GM18499 (cell line): Measurements from ENCODE around the gene EXD1.
"Not testable (repeated sequence)": the region's sequence is repeated elsewhere in the genome, so short reads cannot be mapped to it uniquely, and the experiment has no call there.

ENCODE experiments used
- ATAC-seq: cut with Tn5 transposase; IDR thresholded peaks from one replicate; pipeline ENCODE4 v1.9.1; 2021; ENCODE audit warnings: moderate number of reproducible peaks; ENCODE audit not compliant: insufficient read depth, unreplicated experiment

EXD1 gene, protein sequence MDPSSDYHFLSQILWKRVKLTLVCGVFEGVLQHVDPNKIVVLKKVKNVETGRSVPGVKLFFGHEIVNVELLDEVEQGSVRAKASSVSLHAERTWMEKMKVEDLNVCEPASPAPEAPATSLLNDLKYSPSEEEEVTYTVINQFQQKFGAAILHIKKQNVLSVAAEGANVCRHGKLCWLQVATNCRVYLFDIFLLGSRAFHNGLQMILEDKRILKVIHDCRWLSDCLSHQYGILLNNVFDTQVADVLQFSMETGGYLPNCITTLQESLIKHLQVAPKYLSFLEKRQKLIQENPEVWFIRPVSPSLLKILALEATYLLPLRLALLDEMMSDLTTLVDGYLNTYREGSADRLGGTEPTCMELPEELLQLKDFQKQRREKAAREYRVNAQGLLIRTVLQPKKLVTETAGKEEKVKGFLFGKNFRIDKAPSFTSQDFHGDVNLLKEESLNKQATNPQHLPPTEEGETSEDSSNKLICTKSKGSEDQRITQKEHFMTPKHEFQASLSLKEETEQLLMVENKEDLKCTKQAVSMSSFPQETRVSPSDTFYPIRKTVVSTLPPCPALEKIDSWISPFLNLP

GRCh38 chr15:41230650-41231421 is at the start of gene EXD1, which contains the start of gene CHP1:
EXD1 (minus strand) TSS chr15:41230757; CDS start chr15:41226575, 4,182 bp downstream.
CHP1 (plus strand) TSS chr15:41231268; CDS start chr15:41231383, 115 bp downstream.
- ATAC-seq: no peak

- ATAC-seq: no peak
These were observed 49.2 kb upstream of the EXD1 start for GRCh38 chr15:41279535-41280283.

DNA sequence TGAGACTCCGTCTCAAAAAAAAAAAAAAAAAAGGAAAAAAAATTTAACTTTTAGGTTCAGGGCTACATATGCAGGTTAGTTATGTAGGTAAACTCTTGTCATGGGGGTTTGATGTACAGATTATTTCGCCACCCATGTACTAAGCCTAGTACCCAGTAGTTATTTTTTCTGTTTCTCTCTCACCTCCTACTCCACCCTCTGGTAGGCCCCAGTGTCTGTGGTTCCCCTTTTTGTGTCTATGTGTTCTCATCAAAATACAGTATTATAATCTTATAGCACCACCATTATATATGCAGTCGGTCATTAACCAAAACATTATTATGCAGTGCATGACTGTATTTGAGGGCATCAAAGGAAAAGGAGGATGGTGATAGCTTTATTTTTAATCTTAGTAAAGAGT is 47.8 kb upstream of the EXD1 start:
- no peak for ATAC-seq

- ATAC-seq: no peak
These were observed 46.3 kb upstream of the EXD1 start for GRCh38 chr15:41276831-41277230.

DNA sequence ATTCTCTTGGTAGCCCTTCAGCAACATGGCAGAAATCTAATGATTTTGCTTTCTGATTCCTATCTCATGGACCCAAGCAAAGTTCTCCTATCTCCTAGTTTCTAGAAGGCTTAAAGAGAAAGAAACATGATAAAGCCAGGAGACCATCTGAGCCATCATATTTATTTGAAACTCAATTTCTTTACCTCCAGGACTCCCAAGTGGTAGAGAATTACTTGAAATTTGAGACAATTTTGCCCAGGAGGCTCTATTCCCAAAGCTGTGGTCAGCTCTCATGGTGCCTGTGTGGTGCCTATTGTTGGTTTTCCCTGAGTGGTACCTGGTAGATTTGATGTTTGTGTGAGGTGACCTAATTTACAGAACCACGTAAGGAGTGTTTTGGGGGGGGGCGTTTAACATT is 39.3 kb upstream of the EXD1 start:
- ATAC-seq: no peak

DNA sequence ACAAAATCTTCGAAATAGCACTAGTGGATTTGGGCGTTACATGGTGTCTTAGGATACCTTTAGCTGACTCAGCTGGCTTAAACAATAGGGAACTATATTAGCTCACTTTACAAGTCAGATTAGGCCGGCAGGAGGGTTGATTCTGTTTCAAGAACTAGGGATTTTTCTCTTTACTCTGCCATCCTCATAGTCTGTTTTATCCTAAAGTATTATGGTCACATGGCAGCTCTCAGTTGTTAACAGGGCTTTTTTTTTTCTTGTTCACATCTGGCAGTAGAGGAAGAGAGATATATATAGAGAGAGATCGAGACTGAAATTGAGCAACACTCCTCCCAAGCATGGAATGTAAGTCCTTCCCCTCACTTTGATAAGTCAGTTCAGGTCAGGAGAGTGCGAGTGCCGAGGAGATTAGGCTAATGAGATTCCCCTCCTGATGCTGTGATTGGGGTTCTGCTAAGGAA is 33.4 kb upstream of the EXD1 start:
- no peak for ATAC-seq

DNA sequence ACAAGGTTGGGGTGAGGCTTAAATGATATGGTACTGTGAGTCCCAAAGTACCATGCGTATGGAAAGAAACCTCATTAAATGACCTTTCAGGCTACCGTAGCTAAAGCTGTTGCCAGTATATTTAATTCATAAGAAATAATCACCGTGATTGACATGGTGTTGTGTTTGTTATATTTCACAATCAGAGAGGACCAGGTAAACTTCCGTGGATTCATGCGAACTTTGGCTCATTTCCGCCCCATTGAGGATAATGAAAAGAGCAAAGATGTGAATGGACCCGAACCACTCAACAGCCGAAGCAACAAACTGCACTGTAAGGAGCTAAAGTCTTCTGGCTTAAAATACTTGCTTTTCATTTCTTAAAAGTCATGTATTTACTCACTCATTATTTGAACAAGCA is 32.0 kb upstream of the EXD1 start:
- ATAC-seq: no peak

- ATAC-seq: not testable (repeated sequence)
These were observed 30.4 kb upstream of the EXD1 start for GRCh38 chr15:41260924-41261323.

DNA sequence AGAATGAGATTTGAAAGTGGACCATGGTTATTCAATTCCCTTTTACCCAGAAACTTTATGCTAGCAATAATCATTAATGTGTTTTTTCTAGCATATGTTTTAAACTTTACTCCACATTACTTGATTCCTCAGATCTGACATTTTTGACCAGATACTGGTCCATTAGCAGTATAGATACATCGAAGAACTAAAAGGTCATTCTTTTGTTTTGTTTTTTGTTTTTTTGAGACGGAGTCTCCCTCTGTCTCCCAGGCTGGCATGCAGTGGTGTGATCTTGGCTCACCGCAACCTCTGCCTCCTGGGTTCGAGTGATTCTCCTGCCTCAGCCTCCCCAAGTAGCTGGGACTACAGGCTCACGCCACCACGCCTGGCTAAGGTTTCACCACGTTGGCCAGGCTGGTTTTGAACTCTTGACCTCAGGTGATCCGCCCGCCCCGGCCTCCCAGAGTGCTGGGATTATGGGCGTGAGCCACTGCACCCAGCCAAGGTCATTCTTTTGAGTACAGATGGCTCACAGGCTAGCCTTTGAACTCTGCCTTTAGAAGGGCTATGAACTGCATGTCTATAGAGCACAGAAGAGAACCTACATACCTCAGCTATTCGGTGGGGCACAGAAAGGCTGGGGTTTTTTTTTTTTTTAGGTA is 29.1 kb upstream of the EXD1 start:
- no peak for ATAC-seq

DNA sequence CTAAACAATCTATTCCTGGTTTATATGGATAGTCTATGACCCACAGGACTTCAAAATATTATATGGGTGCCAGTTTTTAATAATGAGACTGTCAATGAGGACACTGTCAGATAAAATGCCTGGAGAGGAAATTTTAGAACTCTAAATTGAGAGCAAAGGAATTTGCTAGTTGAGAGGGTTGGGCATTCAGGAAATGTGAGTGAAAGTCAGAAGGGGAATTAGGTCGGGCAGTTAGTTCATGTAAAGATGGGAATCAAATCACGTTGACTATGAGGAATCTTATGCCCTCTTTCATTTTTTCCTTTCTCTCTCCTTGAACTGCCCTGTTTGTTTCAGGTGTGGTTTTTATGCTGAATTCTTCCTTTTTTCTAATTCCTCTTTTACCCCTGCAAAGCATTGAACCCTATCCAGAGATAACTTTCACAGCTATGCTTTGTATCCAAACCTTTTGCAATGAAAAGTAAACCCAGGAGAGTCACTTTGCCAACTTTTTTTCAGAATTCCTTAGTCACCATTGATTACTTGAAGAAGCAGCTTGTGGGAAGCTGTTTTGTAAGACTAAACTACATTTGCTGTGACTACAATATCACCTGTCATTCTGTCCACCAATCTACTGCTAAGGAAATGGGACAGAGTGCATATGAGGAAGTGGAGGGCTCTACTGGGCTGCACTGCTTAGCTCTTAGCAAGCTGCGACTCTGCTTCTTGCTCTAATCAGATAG is 28.4 kb upstream of the EXD1 start:
- no peak for ATAC-seq

DNA sequence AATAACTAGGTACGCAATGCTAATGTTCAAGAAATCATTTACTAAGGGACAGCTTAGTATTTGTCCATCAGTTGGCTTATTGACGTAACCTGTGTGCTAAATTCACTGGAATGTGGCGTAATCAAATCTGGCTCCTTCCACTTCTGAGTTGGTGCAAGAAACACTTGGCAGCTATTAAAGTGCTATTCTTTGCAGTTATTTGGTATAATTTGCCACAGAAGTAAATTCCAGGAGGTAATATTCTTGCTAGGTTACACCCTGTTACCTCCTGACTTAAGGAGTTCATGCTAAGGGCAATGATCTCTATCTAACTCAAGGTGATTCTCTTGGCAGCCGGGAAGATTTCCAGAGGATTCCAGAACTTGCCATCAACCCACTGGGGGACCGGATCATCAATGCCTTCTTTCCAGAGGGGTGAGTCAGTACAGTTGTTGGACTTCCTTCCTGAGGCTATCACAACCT is 26.1 kb upstream of the EXD1 start:
- ATAC-seq: no peak

- ATAC-seq: no peak
These were observed 25.5 kb upstream of the EXD1 start for GRCh38 chr15:41256103-41256502.

- no peak for ATAC-seq
These were observed 24.0 kb upstream of the EXD1 start for GRCh38 chr15:41254560-41254959.

- no peak for ATAC-seq
These were observed 20.9 kb upstream of the EXD1 start for GRCh38 chr15:41251411-41251810.

DNA sequence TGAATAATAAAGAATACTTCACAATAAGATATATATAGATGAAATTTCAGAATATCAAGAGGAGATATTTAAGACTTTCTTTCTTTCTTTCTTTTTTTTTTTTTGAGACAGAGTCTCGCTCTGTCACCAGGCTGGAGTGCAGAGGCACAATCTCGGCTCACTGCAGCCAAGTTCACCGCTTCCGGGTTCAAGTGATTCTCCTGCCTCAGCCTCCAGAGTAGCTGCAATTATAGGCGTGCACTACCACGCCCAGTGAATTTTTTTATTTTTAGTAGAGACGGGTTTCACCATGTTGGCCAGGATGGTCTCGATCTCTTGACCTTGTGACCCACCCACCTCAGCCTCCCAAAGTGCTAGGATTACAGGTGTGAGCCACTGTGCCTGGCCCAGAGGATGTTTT is 20.2 kb upstream of the EXD1 start:
- not testable (repeated sequence) for ATAC-seq

DNA sequence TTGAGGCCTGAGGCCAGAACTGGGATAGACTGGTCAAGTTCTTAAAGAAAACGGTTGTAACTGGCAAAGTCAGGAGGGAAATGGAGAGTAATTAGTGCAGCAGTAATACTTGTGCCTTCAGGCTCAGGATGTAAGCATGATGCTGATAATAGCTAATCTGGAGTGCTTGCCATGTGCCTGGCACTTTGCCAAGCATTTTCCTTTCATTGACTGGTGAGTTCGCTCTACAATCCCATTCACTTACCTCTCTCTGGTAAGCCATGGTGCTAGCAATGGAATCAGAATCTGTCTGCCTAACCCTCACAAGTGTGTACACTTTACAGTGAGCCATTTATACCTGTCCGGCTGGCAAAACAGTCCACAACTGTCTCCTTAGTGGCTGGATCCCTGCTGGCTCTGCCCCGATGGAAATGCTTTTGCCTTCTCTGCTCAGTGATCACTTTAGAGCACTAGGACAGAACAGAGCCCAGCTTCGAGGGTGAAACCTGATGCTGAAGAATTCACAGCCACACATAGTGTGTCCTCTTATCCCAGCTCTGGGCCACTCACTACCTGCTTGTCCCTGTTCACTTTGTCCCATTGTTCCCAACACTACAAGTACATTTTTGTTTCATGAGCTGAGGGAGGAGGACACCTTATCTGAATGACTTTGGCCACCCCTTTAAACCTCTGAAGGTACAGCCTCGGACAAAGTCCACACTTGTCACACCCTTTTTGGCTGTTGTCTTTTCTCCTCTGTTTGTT is 10.8 kb upstream of the EXD1 start:
- no peak for ATAC-seq

- no peak for ATAC-seq
These were observed 7.5 kb upstream of the EXD1 start for GRCh38 chr15:41238100-41238499.

- ATAC-seq: no peak
These were observed 5.4 kb upstream of the EXD1 start for GRCh38 chr15:41235929-41236328.
